Central memory CD8-positive, alpha-beta T cell (primary cell): Measurements from ENCODE around the gene KSR2.

ENCODE experiments used
- ATAC-seq: fragments of 150-1000 bp; cut with Tn5 transposase; replicated peaks from 2 replicates; pipeline ENCODE4 v1.10.0; 2022; ENCODE audit warnings: mild to moderate bottlenecking, moderate FRiP score, moderate number of reproducible peaks; ENCODE audit not compliant: poor library complexity, severe bottlenecking; ENCODE audit errors: extremely low read depth
- DNase-seq, 2 donors: peaks; one replicate each; pipeline ENCODE4 v3.0.0; 2021; ENCODE audit warnings: low spot score in 2 of 2
- H3K27ac Mint-ChIP-seq: one replicate; pipeline ENCODE4 v1.8.0; 2022; ENCODE audit warnings: low read depth, mild to moderate bottlenecking, moderate library complexity, mixed read lengths
- H3K27me3 Mint-ChIP-seq: one replicate; pipeline ENCODE4 v1.8.0; 2022; ENCODE audit warnings: mixed read lengths
- H3K36me3 Mint-ChIP-seq: one replicate; pipeline ENCODE4 v1.8.0; 2022; ENCODE audit warnings: mild to moderate bottlenecking, moderate library complexity, mixed read lengths; ENCODE audit not compliant: insufficient read depth
- H3K4me1 Mint-ChIP-seq: one replicate; pipeline ENCODE4 v1.8.0; 2022; ENCODE audit warnings: mixed read lengths
- H3K4me3 Mint-ChIP-seq: one replicate; pipeline ENCODE4 v1.8.0; 2022; ENCODE audit warnings: mild to moderate bottlenecking, moderate library complexity, mixed read lengths
- H3K9me3 Mint-ChIP-seq: one replicate; pipeline ENCODE4 v1.8.0; 2022; ENCODE audit warnings: mixed read lengths

The KSR2 gene

GRCh38 chr12:117522559-117522958 is 446.2 kb downstream of the KSR2 start:
- no peak overlapping the region for H3K27ac Mint-ChIP-seq
- DNase-seq = no peak
- ATAC-seq = no peak
- H3K36me3 Mint-ChIP-seq = no peaks in the 10 kb centered on the region
- H3K9me3 Mint-ChIP-seq = peaks cover 5% of the 10 kb centered on the region
- H3K4me3 Mint-ChIP-seq = no peak overlapping the region
- H3K27me3 Mint-ChIP-seq = no peaks in the 10 kb centered on the region
- no peaks in the 10 kb centered on the region for H3K4me1 Mint-ChIP-seq

GRCh38 chr12:117521867-117522266 is 446.9 kb downstream of the KSR2 start:
- Mint-ChIP-seq H3K27me3 (no peaks in the 10 kb centered on the region), H3K4me3 (no peak overlapping the region), H3K36me3 (no peaks in the 10 kb centered on the region), H3K4me1 (no peaks in the 10 kb centered on the region), H3K27ac (no peak overlapping the region), H3K9me3 (peaks cover 5% of the 10 kb centered on the region)
- DNase-seq = no peak
- no peak for ATAC-seq

- Mint-ChIP-seq H3K27me3 (no peaks in the 10 kb centered on the region), H3K9me3 (peaks cover 5% of the 10 kb centered on the region), H3K4me3 (no peak overlapping the region), H3K4me1 (no peaks in the 10 kb centered on the region), H3K27ac (no peak overlapping the region), H3K36me3 (no peaks in the 10 kb centered on the region)
- ATAC-seq (no peak), DNase-seq (no peak)
These were observed 447.4 kb downstream of the KSR2 start for GRCh38 chr12:117521346-117521745.

- Mint-ChIP-seq H3K4me3 (no peak overlapping the region), H3K27me3 (no peaks in the 10 kb centered on the region), H3K9me3 (peaks cover 5% of the 10 kb centered on the region), H3K36me3 (no peaks in the 10 kb centered on the region), H3K27ac (no peak overlapping the region), H3K4me1 (no peaks in the 10 kb centered on the region)
- no peak for DNase-seq
- no peak for ATAC-seq
These were observed 450.1 kb downstream of the KSR2 start for GRCh38 chr12:117518594-117519270.

GRCh38 chr12:117517219-117517739 is 451.5 kb downstream of the KSR2 start:
- Mint-ChIP-seq H3K36me3 (no peaks in the 10 kb centered on the region), H3K4me1 (no peaks in the 10 kb centered on the region), H3K4me3 (no peak overlapping the region), H3K27ac (no peak overlapping the region), H3K27me3 (no peaks in the 10 kb centered on the region), H3K9me3 (peaks cover 5% of the 10 kb centered on the region)
- DNase-seq (no peak), ATAC-seq (no peak)

GRCh38 chr12:117516034-117516433 is 452.8 kb downstream of the KSR2 start:
- Mint-ChIP-seq H3K36me3 (no peaks in the 10 kb centered on the region), H3K4me1 (no peaks in the 10 kb centered on the region), H3K9me3 (peaks cover 5% of the 10 kb centered on the region), H3K27me3 (no peaks in the 10 kb centered on the region), H3K27ac (no peak overlapping the region), H3K4me3 (no peak overlapping the region)
- DNase-seq (no peak), ATAC-seq (no peak)

- Mint-ChIP-seq H3K4me3 (no peak overlapping the region), H3K27me3 (no peaks in the 10 kb centered on the region), H3K27ac (no peak overlapping the region), H3K9me3 (peaks cover 5% of the 10 kb centered on the region), H3K4me1 (no peaks in the 10 kb centered on the region), H3K36me3 (no peaks in the 10 kb centered on the region)
- DNase-seq = no peak
- ATAC-seq = no peak
These were observed 454.8 kb downstream of the KSR2 start for GRCh38 chr12:117514016-117514415.

- no peak overlapping the region for H3K27ac Mint-ChIP-seq
- ATAC-seq (no peak), DNase-seq (no peak)
- H3K4me3 Mint-ChIP-seq = no peak overlapping the region
- no peaks in the 10 kb centered on the region for H3K27me3 Mint-ChIP-seq
- peaks cover 7% of the 10 kb centered on the region for H3K9me3 Mint-ChIP-seq
- peaks cover 2% of the 10 kb centered on the region for H3K36me3 Mint-ChIP-seq
- no peaks in the 10 kb centered on the region for H3K4me1 Mint-ChIP-seq
These were observed 455.4 kb downstream of the KSR2 start for GRCh38 chr12:117513353-117513752.

GRCh38 chr12:117508468-117508867 is 460.3 kb downstream of the KSR2 start:
- Mint-ChIP-seq H3K27me3 (peaks cover 10% of the 10 kb centered on the region), H3K4me3 (no peak overlapping the region), H3K9me3 (peaks cover 12% of the 10 kb centered on the region), H3K36me3 (peaks cover 2% of the 10 kb centered on the region), H3K27ac (no peak overlapping the region), H3K4me1 (no peaks in the 10 kb centered on the region)
- ATAC-seq = no peak
- no peak for DNase-seq

GRCh38 chr12:117507548-117507947 is 461.2 kb downstream of the KSR2 start:
- Mint-ChIP-seq H3K27ac (no peak overlapping the region), H3K9me3 (peaks cover 12% of the 10 kb centered on the region), H3K27me3 (peaks cover 10% of the 10 kb centered on the region), H3K36me3 (peaks cover 2% of the 10 kb centered on the region), H3K4me3 (no peak overlapping the region), H3K4me1 (no peaks in the 10 kb centered on the region)
- ATAC-seq (no peak), DNase-seq (no peak)

- H3K4me1 Mint-ChIP-seq = no peaks in the 10 kb centered on the region
- peaks cover 10% of the 10 kb centered on the region for H3K27me3 Mint-ChIP-seq
- peaks cover 2% of the 10 kb centered on the region for H3K36me3 Mint-ChIP-seq
- no peak for DNase-seq
- H3K9me3 Mint-ChIP-seq = peaks cover 12% of the 10 kb centered on the region
- ATAC-seq = no peak
- no peak overlapping the region for H3K4me3 Mint-ChIP-seq
- H3K27ac Mint-ChIP-seq = no peak overlapping the region
These were observed 462.5 kb downstream of the KSR2 start for GRCh38 chr12:117506333-117506732.

- ATAC-seq (no peak), DNase-seq (no peak)
- H3K36me3 Mint-ChIP-seq = no peaks in the 10 kb centered on the region
- H3K27ac Mint-ChIP-seq = no peak overlapping the region
- H3K4me3 Mint-ChIP-seq = no peak overlapping the region
- no peaks in the 10 kb centered on the region for H3K9me3 Mint-ChIP-seq
- no peaks in the 10 kb centered on the region for H3K4me1 Mint-ChIP-seq
- peaks cover 10% of the 10 kb centered on the region for H3K27me3 Mint-ChIP-seq
These were observed 466.2 kb downstream of the KSR2 start for GRCh38 chr12:117502633-117503032.

GRCh38 chr12:117502233-117502632 is 466.6 kb downstream of the KSR2 start:
- H3K9me3 Mint-ChIP-seq = no peaks in the 10 kb centered on the region
- no peak for DNase-seq
- H3K27ac Mint-ChIP-seq = no peak overlapping the region
- no peak for ATAC-seq
- H3K4me3 Mint-ChIP-seq = no peak overlapping the region
- H3K36me3 Mint-ChIP-seq = no peaks in the 10 kb centered on the region
- no peaks in the 10 kb centered on the region for H3K4me1 Mint-ChIP-seq
- peaks cover 10% of the 10 kb centered on the region for H3K27me3 Mint-ChIP-seq
